Kidney (tissue), 14 donors: ENCODE measurements around the gene THADA. TPM values are rescaled to one million over a fixed set of nuclear protein-coding genes. Genes with fewer than 3 reads are reported as not detected.

Source experiments
- DNase-seq, 5 donors: peaks; one replicate each; pipeline ENCODE4 v3.0.0-alpha.2; 2013 to 2020
- FAIRE-seq: peaks from 2 replicates; lab custom pipeline; 2012; peaks lifted over from hg19 to GRCh38; lab: Jason Lieb, UNC
- H3K27ac ChIP-seq, 2 donors: one replicate each; pipeline ENCODE4 v1.7.0; 2013; ENCODE audit warnings: low read depth in 2 of 2, low read length in 2 of 2, inconsistent platforms in 1 of 2
- H3K27me3 ChIP-seq: one replicate; pipeline ENCODE4 v1.7.1; 2013; ENCODE audit warnings: low read length, inconsistent platforms; ENCODE audit not compliant: control insufficient read depth, insufficient read depth
- H3K36me3 ChIP-seq, 3 donors: one replicate each; pipeline versions ENCODE4 v1.7.0 to v1.7.1; 2013; ENCODE audit warnings: low read length in 3 of 3, control low read depth in 1 of 3, inconsistent platforms in 1 of 3; ENCODE audit not compliant: insufficient read depth in 3 of 3, control insufficient read depth in 2 of 3
- H3K4me1 ChIP-seq, 3 donors: one replicate each; pipeline versions ENCODE4 v1.7.0 to v1.7.1; 2013; ENCODE audit warnings: low read length in 3 of 3, inconsistent platforms in 1 of 3, low read depth in 1 of 3; ENCODE audit not compliant: control insufficient read depth in 2 of 3, insufficient read depth in 2 of 3
- H3K4me3 ChIP-seq, 3 donors: one replicate each; pipeline versions ENCODE4 v1.7.0 to v1.8.1; 2013; ENCODE audit warnings: low read length in 3 of 3, control low read depth in 1 of 3, inconsistent platforms in 1 of 3
- H3K9ac ChIP-seq, 3 donors: one replicate each; pipeline versions ENCODE4 v1.7.0 to v1.7.1; 2013; ENCODE audit warnings: low read length in 3 of 3, control low read depth in 1 of 3, inconsistent platforms in 1 of 3
- H3K9me3 ChIP-seq, 3 donors: one replicate each; pipeline versions ENCODE4 v1.7.0 to v1.7.1; 2013; ENCODE audit warnings: low read length in 3 of 3, control low read depth in 1 of 3, inconsistent platforms in 1 of 3; ENCODE audit not compliant: control insufficient read depth in 2 of 3, insufficient read depth in 1 of 3
- intact Hi-C: fragments of 100-400 bp; cut with DNase I; formaldehyde crosslinking; loops from one replicate; pipeline ENCODE4 v1.11.1; 2022
- polyA plus RNA-seq: library from polyadenylated mRNA; stranded (reverse); fragments of 350-450 nt; fragmentation: Illumina TruSeq; extraction: RNeasy Lipid Tissue Mini Kit (QIAGEN cat#74804); gene quantifications from one replicate; pipeline ENCODE4 v1.2.3, GENCODE V29; 2014; ENCODE audit warnings: low read depth, low replicate concordance; ENCODE audit not compliant: insufficient read depth
- total RNA-seq: library from RNA; stranded (reverse); fragmentation: NEBNext Ultra II Directional; extraction: Animal tissue kit (Norgen Biotek cat#: 25700); gene quantifications from one replicate; pipeline ENCODE4 v1.2.1, GENCODE V29; 2021
- TF ChIP-seq, protein P1 (sequence below): IDR thresholded peaks from 3 replicates; pipeline ENCODE4 v1.5.1; 2012; ENCODE audit warnings: mild to moderate bottlenecking, moderate library complexity, borderline replicate concordance; ENCODE audit not compliant: insufficient read depth; ENCODE audit errors: extremely low read depth
- donor health status: control.
- donor health status: control.
- donor health status: control.
- donor health status: control.
- donor health status: control.
- donor health status: DM: yes; HTN: yes; CAD: no.
- donor health status: Normal renal cell carcinoma (clear cell type).

Gene THADA
- total and polyA plus RNA-seq, 2 donors from 2014 or later = 21.4 to 45.1 TPM

DNA sequence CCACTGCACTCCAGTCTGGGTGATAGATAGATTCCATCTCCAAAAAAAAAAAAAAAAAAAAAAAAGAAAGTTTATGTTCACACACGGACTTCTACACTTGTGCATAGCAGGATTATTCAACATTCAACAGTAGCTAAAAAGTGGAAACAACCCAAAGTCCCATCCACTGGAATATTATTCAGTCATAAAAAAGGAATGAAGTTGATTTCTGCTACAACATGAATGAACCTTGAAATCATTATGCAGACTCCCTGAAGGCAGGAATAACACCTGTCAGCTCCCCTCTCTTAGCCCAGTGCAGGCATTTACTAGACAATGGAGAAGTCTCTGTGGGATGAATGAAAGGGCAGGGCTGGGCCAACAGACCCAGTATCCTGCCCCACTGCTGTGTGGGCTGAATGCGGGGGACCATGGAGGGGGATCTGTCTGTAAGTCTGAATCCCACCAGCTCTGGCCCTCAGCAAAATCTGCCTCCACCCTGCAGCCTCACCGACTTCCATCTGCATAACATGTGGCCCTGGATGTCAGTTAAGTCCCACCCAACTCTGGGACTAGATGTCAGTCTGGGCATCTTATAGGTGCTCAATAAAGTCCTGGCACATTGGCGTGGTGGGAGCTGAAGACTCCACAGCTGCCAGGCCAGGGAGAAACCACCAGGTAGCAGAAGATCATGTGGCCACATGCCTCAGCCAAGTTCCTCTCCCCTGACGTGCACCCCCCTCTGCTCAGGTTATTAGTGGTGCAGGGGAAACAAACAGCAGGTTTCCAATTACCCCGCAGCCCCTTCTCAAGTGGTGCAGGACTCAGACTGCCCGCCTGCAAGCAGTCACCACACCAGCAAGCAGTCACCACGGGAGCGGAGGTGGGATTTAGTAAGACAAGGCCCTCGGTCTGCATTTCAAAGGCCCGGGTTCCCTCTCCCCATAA is 378.3 kb downstream of the THADA start:
- TF ChIP-seq, protein P1, sequence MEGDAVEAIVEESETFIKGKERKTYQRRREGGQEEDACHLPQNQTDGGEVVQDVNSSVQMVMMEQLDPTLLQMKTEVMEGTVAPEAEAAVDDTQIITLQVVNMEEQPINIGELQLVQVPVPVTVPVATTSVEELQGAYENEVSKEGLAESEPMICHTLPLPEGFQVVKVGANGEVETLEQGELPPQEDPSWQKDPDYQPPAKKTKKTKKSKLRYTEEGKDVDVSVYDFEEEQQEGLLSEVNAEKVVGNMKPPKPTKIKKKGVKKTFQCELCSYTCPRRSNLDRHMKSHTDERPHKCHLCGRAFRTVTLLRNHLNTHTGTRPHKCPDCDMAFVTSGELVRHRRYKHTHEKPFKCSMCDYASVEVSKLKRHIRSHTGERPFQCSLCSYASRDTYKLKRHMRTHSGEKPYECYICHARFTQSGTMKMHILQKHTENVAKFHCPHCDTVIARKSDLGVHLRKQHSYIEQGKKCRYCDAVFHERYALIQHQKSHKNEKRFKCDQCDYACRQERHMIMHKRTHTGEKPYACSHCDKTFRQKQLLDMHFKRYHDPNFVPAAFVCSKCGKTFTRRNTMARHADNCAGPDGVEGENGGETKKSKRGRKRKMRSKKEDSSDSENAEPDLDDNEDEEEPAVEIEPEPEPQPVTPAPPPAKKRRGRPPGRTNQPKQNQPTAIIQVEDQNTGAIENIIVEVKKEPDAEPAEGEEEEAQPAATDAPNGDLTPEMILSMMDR = no peak
- intact Hi-C loops = no loop called here
- DNase-seq (peak; percentile 72 to 95 (median 94)), FAIRE-seq (no peak)
- Histone ChIP-seq H3K9ac (peak overlapping the region in 1 of 3 donors; percentile 35), H3K4me3 (peak overlapping the region in 2 of 3 donors; percentile 4 to 8), H3K36me3 (no peaks in the 10 kb centered on the region), H3K4me1 (peaks cover 19 to 41% (median 24%) of the 10 kb centered on the region in 3 donors), H3K9me3 (no peaks in the 10 kb centered on the region), H3K27me3 (no peaks in the 10 kb centered on the region), H3K27ac (peak overlapping the region; percentile 94 to 98)

DNA sequence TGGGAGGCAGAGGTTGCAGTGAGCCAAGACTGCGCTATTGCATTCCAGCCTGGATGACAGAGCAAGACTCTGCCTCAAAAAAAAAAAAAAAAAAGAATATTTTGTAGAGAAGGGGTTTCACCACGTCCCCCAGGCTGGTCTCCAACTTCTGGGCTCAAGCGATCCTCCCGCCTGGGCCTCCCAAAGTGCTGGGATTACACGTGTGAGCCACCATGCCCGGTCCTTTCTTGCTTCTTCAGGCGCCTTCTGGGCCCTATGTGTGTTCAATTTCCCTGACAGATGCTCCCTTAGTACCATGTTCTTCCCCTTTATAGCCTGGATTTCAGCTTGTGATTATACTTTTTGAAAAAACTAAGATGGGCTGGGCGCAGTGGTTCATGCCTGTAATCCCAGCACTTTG is 379.2 kb downstream of the THADA start:
- TF ChIP-seq, protein P1 = no peak
- H3K9ac ChIP-seq = no peak overlapping the region
- no peak overlapping the region for H3K4me3 ChIP-seq
- no peaks in the 10 kb centered on the region for H3K36me3 ChIP-seq
- H3K27me3 ChIP-seq = no peaks in the 10 kb centered on the region
- no peaks in the 10 kb centered on the region for H3K9me3 ChIP-seq
- H3K4me1 ChIP-seq = peaks cover 19 to 41% (median 24%) of the 10 kb centered on the region in 3 donors
- FAIRE-seq (no peak), DNase-seq (peak in 1 of 5 donors; percentile 34)
- intact Hi-C loops = no loop called here
- H3K27ac ChIP-seq = no peak overlapping the region

DNA sequence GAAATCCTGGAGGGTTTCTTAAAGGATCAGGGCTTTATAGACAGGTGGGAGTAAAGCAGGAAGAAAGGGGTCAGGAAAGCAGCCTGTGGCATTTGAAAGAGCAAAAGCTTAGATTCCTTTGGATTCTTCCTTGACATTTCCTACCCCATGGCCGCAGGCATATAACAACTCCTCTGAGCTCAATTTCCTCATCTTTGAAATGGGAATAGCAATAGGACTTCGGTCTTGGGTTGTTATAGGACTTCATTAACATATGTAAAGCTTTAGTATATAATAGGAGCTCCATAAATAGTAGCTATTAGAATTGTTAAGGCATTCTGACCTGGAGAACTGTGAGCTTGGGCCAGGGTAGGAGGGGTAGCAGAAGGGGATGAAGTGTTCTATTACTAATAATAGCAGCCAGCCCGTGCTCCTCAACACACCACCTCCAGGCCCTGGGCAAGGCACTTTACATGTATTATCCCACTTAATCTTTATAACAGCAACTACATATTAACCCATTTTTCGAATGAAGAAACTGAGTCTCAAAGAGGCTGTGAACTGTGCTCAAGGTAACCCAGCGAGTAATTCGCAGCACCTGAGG is 380.1 kb downstream of the THADA start:
- Histone ChIP-seq H3K4me3 (no peak overlapping the region), H3K4me1 (peaks cover 18 to 33% (median 20%) of the 10 kb centered on the region in 3 donors), H3K36me3 (no peaks in the 10 kb centered on the region), H3K9me3 (no peaks in the 10 kb centered on the region), H3K27ac (no peak overlapping the region), H3K9ac (no peak overlapping the region), H3K27me3 (no peaks in the 10 kb centered on the region)
- FAIRE-seq (no peak), DNase-seq (peak in 2 of 5 donors; percentile 2 to 26)
- intact Hi-C loops = no loop called here
- TF ChIP-seq, protein P1 = no peak
